NCI-H2081 (cell line): ENCODE results near the gene PICALM.
A peak's percentile ranks its signal among the peaks of the same experiment; 100 is the strongest.

Source experiments
- DNase-seq, 2 experiments: peaks; one replicate each; lab custom pipeline; 2025; lab: John Stamatoyannopoulos, UW

Gene PICALM

GRCh38 chr11:86050196-86050709 lies 18.6 kb downstream of the PICALM start:
- DNase-seq, result no peak

GRCh38 chr11:86047275-86047991 lies 21.5 kb downstream of the PICALM start:
- DNase-seq, result no peak

- DNase-seq, result no peak
These were observed 22.8 kb downstream of the PICALM start for GRCh38 chr11:86046116-86046515.

GRCh38 chr11:86043765-86044503 lies 24.9 kb downstream of the PICALM start:
- no peak for DNase-seq

- DNase-seq, result peak; percentile 67 to 68
These were observed 26.9 kb downstream of the PICALM start for GRCh38 chr11:86041975-86042378.

- no peak for DNase-seq
These were observed 27.7 kb downstream of the PICALM start for GRCh38 chr11:86040919-86041850.

GRCh38 chr11:86039094-86039493 lies 29.8 kb downstream of the PICALM start:
- no peak for DNase-seq

GRCh38 chr11:86037743-86038142 lies 31.1 kb downstream of the PICALM start:
- no peak for DNase-seq

GRCh38 chr11:86035920-86036319 lies 33.0 kb downstream of the PICALM start:
- DNase-seq, result no peak

- no peak for DNase-seq
These were observed 33.7 kb downstream of the PICALM start for GRCh38 chr11:86035164-86035563.

GRCh38 chr11:86034710-86035109 lies 34.2 kb downstream of the PICALM start:
- peak in 1 of 2 experiments; percentile 47 for DNase-seq

- no peak for DNase-seq
These were observed 47.5 kb downstream of the PICALM start for GRCh38 chr11:86021377-86021776.

- DNase-seq, result no peak
These were observed 50.6 kb downstream of the PICALM start for GRCh38 chr11:86018249-86018648.

GRCh38 chr11:86016451-86016850 lies 52.4 kb downstream of the PICALM start:
- DNase-seq, result no peak

GRCh38 chr11:86015699-86016098 lies 53.2 kb downstream of the PICALM start:
- DNase-seq, result no peak

- DNase-seq, result no peak
These were observed 54.7 kb downstream of the PICALM start for GRCh38 chr11:86014221-86014620.

GRCh38 chr11:86013713-86014112 lies 55.2 kb downstream of the PICALM start:
- DNase-seq, result no peak

GRCh38 chr11:86011175-86011574 lies 57.7 kb downstream of the PICALM start:
- DNase-seq, result no peak

- no peak for DNase-seq
These were observed 65.2 kb downstream of the PICALM start for GRCh38 chr11:86003654-86004053.

GRCh38 chr11:86002431-86002830 lies 66.5 kb downstream of the PICALM start:
- DNase-seq, result no peak

GRCh38 chr11:85991508-85991907 lies 77.4 kb downstream of the PICALM start:
- DNase-seq, result no peak

GRCh38 chr11:85989746-85990145 lies 79.1 kb downstream of the PICALM start:
- no peak for DNase-seq
